A549 treated with GW870086 at 1 μM for 4 hours (cell line): ENCODE measurements around the gene ADAM10. TPM values are rescaled to one million over a fixed set of nuclear protein-coding genes. Genes with fewer than 3 reads are reported as not detected.

Experiments
- total RNA-seq: library from RNA; stranded (reverse); fragments of 200-300 nt; extraction: Qiagen RNA extraction; gene quantifications from 5 replicates; pipeline ENCODE4 v1.2.3, GENCODE V29; 2022; ENCODE audit warnings: low read depth

Gene ADAM10, protein sequence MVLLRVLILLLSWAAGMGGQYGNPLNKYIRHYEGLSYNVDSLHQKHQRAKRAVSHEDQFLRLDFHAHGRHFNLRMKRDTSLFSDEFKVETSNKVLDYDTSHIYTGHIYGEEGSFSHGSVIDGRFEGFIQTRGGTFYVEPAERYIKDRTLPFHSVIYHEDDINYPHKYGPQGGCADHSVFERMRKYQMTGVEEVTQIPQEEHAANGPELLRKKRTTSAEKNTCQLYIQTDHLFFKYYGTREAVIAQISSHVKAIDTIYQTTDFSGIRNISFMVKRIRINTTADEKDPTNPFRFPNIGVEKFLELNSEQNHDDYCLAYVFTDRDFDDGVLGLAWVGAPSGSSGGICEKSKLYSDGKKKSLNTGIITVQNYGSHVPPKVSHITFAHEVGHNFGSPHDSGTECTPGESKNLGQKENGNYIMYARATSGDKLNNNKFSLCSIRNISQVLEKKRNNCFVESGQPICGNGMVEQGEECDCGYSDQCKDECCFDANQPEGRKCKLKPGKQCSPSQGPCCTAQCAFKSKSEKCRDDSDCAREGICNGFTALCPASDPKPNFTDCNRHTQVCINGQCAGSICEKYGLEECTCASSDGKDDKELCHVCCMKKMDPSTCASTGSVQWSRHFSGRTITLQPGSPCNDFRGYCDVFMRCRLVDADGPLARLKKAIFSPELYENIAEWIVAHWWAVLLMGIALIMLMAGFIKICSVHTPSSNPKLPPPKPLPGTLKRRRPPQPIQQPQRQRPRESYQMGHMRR
- total RNA-seq: 81.1 to 131 TPM (median 127 TPM) in 5 replicates

GRCh38 chr15:58749532-58750337, at the start of gene ADAM10:
Gene ADAM10, minus strand, starts transcription at chr15:58749707. Its CDS starts 173 bp downstream, at chr15:58749534.

DNA sequence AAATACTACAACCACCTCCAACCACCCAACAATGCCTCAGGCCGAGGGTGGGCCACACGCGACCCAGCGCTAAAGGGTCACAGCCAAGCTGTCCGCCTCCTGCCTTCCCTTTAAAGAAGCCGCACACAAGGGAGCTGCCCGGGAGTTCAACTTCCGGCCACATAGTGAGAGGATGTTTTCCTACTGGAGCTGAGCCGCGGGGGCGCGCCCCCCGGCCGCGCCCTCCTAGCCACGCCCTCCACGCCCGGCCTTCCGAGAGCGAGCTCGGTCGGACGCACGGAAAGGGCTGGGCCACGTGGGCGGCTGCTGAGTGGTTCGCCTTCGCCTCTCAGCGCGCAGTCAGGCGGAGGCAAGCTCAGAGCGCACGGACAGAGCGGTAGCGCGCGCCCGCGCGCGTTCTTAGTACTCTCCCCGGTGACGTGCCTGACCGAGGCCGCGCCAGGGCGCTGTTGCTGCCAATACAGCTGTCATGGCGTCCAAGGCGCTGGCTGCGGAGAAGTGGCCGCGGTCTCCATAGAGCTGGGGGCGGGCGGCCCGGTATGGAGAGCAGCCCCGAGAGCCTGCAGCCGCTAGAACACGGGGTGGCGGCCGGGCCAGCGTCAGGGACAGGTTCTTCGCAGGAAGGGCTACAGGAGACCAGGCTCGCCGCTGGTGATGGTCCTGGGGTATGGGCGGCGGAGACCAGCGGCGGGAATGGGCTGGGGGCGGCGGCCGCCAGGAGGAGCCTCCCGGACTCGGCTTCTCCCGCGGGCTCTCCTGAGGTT, 21.5 kb upstream of the ADAM10 start, which contains the start of gene MINDY2:
Gene MINDY2, plus strand, starts transcription at position 446 of the 764 bp plus-strand sequence. Its CDS starts 94 bp downstream, at position 540.

Other genes starting within 250 kb of the ADAM10 start
- gene MINDY2, start 21.6 kb upstream of the ADAM10 start, total RNA-seq: 2.8 to 6.0 TPM (median 5.2 TPM) in 5 replicates
- gene SLTM, start 184.0 kb upstream of the ADAM10 start, total RNA-seq: 62.5 to 81.7 TPM (median 76.2 TPM) in 5 replicates
- gene RNF111, start 238.0 kb upstream of the ADAM10 start, total RNA-seq: 21.6 to 25.7 TPM (median 23.6 TPM) in 5 replicates